ENCODE measurements around the gene KL.

Gene KL

GRCh38 chr13:32976912-32977311 is 39.3 kb upstream of the KL start:
- H3K4me3 ChIP-seq (ENCODE audit: low read length): no peak overlapping the region
- TF ChIP-seq, protein P1, sequence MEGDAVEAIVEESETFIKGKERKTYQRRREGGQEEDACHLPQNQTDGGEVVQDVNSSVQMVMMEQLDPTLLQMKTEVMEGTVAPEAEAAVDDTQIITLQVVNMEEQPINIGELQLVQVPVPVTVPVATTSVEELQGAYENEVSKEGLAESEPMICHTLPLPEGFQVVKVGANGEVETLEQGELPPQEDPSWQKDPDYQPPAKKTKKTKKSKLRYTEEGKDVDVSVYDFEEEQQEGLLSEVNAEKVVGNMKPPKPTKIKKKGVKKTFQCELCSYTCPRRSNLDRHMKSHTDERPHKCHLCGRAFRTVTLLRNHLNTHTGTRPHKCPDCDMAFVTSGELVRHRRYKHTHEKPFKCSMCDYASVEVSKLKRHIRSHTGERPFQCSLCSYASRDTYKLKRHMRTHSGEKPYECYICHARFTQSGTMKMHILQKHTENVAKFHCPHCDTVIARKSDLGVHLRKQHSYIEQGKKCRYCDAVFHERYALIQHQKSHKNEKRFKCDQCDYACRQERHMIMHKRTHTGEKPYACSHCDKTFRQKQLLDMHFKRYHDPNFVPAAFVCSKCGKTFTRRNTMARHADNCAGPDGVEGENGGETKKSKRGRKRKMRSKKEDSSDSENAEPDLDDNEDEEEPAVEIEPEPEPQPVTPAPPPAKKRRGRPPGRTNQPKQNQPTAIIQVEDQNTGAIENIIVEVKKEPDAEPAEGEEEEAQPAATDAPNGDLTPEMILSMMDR (conservative IDR thresholded peaks at IDR 0.05; ENCODE audit: low read depth, low read length): no peak
- DNase-seq (ENCODE audit: low read depth): no peak

DNA sequence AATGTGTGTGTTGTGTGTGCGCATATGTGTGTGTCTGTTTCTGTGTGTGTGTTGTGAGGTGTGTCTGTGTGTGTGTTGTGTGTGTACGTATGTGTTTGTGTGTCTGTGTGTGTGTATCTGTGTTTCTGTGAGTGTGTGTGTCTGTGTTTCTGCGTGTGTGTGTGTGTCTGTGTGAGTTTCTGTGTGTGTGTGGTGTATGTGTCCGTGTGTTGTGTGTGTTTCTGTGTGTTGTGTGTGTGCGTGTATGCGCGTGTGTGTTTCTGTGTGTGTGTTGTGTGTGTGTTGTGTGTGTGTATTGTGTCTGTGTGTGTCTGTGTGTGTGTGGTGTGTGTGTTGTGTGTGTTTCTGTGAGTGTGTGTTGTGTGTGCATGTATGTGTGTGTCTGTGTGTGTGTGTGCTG is 38.9 kb upstream of the KL start:
- no peak for DNase-seq (ENCODE audit: low read depth)
- TF ChIP-seq, protein P1 (conservative IDR thresholded peaks at IDR 0.05; ENCODE audit: low read depth, low read length): no peak
- no peak overlapping the region for H3K4me3 ChIP-seq (ENCODE audit: low read length)

GRCh38 chr13:32978278-32978677 is 37.9 kb upstream of the KL start:
- TF ChIP-seq, protein P1 (conservative IDR thresholded peaks at IDR 0.05; ENCODE audit: low read depth, low read length): no peak
- no peak for DNase-seq (ENCODE audit: low read depth)
- no peak overlapping the region for H3K4me3 ChIP-seq (ENCODE audit: low read length)

DNA sequence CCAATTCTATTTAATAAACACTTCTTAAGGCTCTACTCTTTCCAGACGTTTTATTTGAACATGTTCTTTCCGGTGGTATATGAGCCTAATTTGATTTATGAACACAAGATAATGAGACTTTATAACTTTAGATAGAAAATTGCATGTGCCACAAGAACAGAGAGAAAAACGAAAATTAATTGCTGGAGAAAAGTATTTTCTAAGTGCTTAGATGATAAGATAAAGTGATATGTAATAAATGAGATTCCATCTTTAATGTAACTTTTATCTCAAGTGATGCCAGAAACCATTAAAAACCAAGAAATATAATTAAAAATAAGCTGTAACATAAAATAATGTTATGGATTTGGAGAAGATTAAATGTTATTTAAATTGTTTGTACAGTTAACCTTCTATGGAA is 33.2 kb upstream of the KL start:
- no peak overlapping the region for H3K4me3 ChIP-seq (ENCODE audit: low read length)
- DNase-seq (ENCODE audit: low read depth): no peak
- TF ChIP-seq, protein P1 (conservative IDR thresholded peaks at IDR 0.05; ENCODE audit: low read depth, low read length): no peak

GRCh38 chr13:32984857-32985626 is 31.2 kb upstream of the KL start:
- no peak for DNase-seq (ENCODE audit: low read depth)
- TF ChIP-seq, protein P1 (conservative IDR thresholded peaks at IDR 0.05; ENCODE audit: low read depth, low read length): no peak
- no peak overlapping the region for H3K4me3 ChIP-seq (ENCODE audit: low read length)

DNA sequence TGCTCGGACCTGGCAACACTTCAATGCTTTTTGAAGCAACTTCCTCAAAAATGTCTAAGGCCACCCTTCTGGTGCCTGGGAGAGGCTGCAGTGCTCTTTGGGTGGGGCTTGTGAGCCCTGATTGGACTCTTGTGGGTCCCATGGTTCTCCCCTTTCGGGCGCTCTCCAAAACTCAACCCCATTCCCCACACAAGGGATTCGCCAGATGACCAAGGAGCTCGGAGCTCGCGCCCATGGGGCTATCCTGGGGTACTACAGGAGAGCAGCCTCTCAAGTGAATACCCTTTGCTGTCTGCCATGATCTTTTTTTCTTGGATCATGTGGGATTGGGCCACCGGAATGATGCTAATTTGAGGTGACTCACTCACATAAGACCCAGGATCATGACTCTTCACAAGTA is 29.7 kb upstream of the KL start:
- TF ChIP-seq, protein P1 (conservative IDR thresholded peaks at IDR 0.05; ENCODE audit: low read depth, low read length): no peak
- DNase-seq (ENCODE audit: low read depth): no peak
- H3K4me3 ChIP-seq (ENCODE audit: low read length): no peak overlapping the region

GRCh38 chr13:32987462-32987861 is 28.8 kb upstream of the KL start:
- no peak overlapping the region for H3K4me3 ChIP-seq (ENCODE audit: low read length)
- DNase-seq (ENCODE audit: low read depth): no peak
- TF ChIP-seq, protein P1 (conservative IDR thresholded peaks at IDR 0.05; ENCODE audit: low read depth, low read length): no peak
